Memory B cell (primary cell): ENCODE data around the gene ARHGEF38.

Experiments used
- ATAC-seq: fragments of 150-1000 bp; cut with Tn5 transposase; 2 replicates; pipeline ENCODE4 v1.10.0; 2021; ENCODE audit warnings: low read depth, mild to moderate bottlenecking, moderate library complexity
- DNase-seq, 2 donors: peaks; one replicate each; pipeline ENCODE4 v3.0.0; 2022; ENCODE audit warnings: low spot score in 2 of 2
- H3K27ac Mint-ChIP-seq: one replicate; pipeline ENCODE4 v1.8.0; 2022; ENCODE audit warnings: mild to moderate bottlenecking, moderate library complexity, mixed read lengths
- H3K27me3 Mint-ChIP-seq: one replicate; pipeline ENCODE4 v1.8.0; 2022; ENCODE audit warnings: mixed read lengths
- H3K36me3 Mint-ChIP-seq: one replicate; pipeline ENCODE4 v1.8.0; 2022; ENCODE audit warnings: mild to moderate bottlenecking, mixed read lengths
- H3K4me1 Mint-ChIP-seq: one replicate; pipeline ENCODE4 v1.8.0; 2022; ENCODE audit warnings: mixed read lengths
- H3K4me3 Mint-ChIP-seq: one replicate; pipeline ENCODE4 v1.8.0; 2022; ENCODE audit warnings: mild to moderate bottlenecking, moderate library complexity, mixed read lengths
- H3K9me3 Mint-ChIP-seq: one replicate; pipeline ENCODE4 v1.8.0; 2022; ENCODE audit warnings: mixed read lengths

The ARHGEF38 gene, protein sequence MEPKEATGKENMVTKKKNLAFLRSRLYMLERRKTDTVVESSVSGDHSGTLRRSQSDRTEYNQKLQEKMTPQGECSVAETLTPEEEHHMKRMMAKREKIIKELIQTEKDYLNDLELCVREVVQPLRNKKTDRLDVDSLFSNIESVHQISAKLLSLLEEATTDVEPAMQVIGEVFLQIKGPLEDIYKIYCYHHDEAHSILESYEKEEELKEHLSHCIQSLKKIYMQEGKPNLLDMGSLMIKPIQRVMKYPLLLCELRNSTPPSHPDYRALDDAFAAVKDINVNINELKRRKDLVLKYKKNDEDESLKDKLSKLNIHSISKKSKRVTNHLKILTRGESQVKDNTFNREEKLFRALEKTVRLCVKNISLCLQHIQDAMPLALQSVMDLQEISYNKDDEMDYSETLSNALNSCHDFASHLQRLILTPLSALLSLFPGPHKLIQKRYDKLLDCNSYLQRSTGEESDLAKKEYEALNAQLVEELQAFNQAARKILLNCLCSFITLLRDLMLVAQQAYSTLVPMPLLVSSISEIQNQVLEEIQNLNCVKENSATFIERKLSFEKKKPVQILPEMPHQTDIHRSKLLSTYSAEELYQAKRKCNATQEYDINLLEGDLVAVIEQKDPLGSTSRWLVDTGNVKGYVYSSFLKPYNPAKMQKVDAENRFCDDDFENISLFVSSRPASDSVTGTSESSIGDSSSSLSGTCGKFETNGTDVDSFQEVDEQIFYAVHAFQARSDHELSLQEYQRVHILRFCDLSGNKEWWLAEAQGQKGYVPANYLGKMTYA

DNA sequence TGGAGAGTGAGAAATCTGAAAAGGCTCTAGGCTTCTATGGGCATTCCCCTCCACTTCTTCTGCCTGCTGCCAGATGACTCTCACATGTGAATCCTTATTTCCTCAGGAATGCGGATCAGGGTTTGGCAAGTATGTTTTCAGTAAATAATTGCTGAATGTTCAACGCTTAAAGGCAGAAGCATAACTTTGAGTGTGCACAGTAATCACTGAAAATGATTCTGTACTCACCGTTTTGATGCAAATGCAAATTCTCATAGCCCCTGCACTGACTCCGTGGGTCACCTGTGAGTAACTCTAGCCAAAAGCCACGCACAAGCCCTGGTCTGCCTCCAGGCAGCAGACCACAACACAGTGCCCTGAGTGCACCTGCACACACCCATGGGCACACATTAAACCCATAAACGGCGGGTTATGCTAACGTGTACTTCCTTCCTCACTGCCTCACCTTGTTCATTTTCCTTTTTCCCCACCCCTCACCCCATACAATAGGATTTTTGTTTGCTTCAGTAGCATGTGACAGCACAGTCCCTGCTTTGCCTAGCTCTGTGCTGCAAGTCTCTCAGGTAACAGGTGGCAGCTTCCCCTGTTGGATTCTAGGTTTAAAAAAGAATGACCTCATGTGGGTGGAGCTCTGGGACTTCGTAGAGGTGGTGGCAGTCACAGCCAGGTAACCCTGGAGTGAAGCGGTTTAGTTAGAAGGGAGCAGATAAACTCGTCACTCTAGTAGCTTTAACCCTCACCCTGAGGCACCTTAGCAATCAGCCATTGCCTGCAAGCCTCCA lies at the start of gene ARHGEF38:
TSS of gene ARHGEF38 (plus strand) at position 656 of the 782 bp plus-strand sequence. CDS start 146 bp downstream, outside the sequence.
- ATAC-seq: peak; percentile 64
- DNase-seq: no peak
- Mint-ChIP-seq H3K9me3 (no peaks in the 10 kb centered on the region), H3K27me3 (no peaks in the 10 kb centered on the region), H3K36me3 (no peaks in the 10 kb centered on the region), H3K27ac (no peak within 1 kb of the TSS), H3K4me3 (no peak within 1 kb of the TSS), H3K4me1 (peaks cover 4% of the 10 kb centered on the region)

DNA sequence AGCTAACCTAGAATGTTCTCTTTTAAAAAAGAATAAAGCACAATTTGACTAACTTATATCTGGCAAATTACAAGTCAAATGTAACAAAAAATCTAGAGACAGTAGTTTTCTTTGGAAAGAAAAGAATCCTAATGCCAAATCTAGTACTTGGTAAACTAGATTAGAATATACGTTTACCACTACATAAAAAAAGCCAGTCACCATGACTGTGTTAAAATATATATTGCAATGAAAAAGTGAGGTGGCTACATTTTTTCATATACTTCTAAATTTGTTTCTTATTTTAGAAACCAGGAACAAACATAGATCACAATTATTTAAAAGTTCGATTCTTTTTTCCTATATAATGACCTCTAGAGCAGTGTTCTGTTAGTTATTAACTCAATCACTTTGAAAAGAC lies 48.9 kb upstream of the ARHGEF38 start:
- Mint-ChIP-seq H3K4me3 (no peak overlapping the region), H3K4me1 (no peaks in the 10 kb centered on the region), H3K27ac (no peak overlapping the region), H3K9me3 (no peaks in the 10 kb centered on the region), H3K27me3 (no peaks in the 10 kb centered on the region), H3K36me3 (no peaks in the 10 kb centered on the region)
- DNase-seq (no peak), ATAC-seq (no peak)

DNA sequence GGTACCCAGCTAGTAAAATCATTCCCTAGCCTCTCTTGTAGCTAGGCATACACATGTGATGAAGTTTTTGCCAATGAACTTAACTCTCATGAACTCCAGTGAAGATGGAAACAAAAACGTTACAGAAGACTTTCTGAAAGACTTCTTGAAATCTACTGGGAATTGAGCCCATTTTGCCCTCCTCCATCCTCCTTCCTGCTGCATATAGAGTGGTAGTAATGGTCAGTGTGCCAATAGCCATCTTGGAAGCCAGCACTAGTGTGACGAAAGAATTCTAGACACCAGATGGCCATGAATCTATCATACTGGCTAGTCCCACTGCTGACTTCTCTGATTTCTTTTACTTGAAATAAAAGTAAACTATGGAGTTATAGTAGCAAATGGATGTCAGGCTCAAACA lies 47.7 kb upstream of the ARHGEF38 start:
- Mint-ChIP-seq H3K27ac (no peak overlapping the region), H3K4me3 (no peak overlapping the region), H3K4me1 (peaks cover 5% of the 10 kb centered on the region), H3K9me3 (no peaks in the 10 kb centered on the region), H3K27me3 (no peaks in the 10 kb centered on the region), H3K36me3 (no peaks in the 10 kb centered on the region)
- ATAC-seq (no peak), DNase-seq (no peak)

DNA sequence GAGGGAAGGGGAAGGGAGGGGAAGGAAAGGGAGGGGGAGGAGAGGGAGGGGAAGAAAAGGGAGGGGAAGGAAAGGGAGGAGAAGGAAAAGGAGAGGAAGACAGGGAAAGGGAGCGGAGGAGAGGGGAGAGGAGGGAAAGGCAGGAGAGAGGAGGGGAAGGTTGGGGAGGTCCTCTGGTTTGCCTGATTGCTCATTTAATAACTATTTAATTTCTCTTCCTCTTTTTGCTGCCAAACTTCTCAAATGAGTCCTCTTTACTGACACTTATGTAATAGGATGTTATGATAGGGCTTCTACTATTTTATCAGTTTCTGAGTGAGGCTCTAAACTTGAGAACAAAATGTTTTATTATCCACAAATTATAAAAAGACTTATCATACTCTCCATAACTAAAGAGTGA lies 43.1 kb upstream of the ARHGEF38 start:
- Mint-ChIP-seq H3K36me3 (no peaks in the 10 kb centered on the region), H3K27ac (no peak overlapping the region), H3K4me1 (peaks cover 9% of the 10 kb centered on the region), H3K4me3 (no peak overlapping the region), H3K9me3 (peaks cover 2% of the 10 kb centered on the region), H3K27me3 (no peaks in the 10 kb centered on the region)
- ATAC-seq: peak; percentile 92
- no peak for DNase-seq

DNA sequence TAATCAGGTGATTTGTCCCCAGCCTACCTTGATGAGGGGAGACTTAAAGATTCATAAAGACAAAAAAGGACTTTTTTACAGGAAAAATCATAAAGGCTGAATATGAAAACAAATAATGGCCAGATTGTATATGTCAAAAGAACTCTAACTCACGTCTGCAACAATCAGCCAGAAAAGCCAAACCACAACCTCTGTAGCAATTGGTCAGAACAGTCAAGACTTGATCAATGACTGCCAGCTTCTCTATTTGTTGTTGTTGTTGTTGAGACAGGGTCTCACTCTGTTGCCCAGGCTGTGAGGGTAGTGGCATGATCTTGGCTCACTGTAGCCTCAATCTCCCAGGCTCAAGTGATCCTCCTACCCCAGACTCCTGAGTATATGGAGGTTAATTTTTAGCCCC lies 42.7 kb upstream of the ARHGEF38 start:
- ATAC-seq (no peak), DNase-seq (no peak)
- Mint-ChIP-seq H3K27me3 (no peaks in the 10 kb centered on the region), H3K27ac (no peak overlapping the region), H3K4me3 (no peak overlapping the region), H3K9me3 (peaks cover 2% of the 10 kb centered on the region), H3K36me3 (no peaks in the 10 kb centered on the region), H3K4me1 (peaks cover 9% of the 10 kb centered on the region)

DNA sequence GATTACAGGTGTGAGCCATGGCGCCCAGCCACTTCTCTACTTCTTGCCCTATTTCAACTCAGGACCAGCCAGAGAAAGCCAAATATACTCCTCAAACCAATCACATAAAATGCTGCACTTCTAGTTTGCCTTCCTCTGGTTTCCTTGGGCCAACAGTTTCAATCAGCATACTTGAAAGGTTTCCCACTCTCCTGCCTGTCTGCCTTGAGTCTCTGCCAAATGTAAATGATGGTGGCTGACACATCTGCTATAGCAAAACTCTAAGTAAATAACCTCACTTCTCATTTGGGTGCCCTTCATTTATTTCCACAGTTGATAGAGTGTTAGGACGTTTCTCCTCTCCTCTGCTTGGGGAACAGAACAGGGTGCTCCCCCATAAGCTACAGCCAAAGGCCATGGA lies 42.2 kb upstream of the ARHGEF38 start:
- H3K9me3 Mint-ChIP-seq: peaks cover 2% of the 10 kb centered on the region
- peaks cover 9% of the 10 kb centered on the region for H3K4me1 Mint-ChIP-seq
- no peaks in the 10 kb centered on the region for H3K27me3 Mint-ChIP-seq

DNA sequence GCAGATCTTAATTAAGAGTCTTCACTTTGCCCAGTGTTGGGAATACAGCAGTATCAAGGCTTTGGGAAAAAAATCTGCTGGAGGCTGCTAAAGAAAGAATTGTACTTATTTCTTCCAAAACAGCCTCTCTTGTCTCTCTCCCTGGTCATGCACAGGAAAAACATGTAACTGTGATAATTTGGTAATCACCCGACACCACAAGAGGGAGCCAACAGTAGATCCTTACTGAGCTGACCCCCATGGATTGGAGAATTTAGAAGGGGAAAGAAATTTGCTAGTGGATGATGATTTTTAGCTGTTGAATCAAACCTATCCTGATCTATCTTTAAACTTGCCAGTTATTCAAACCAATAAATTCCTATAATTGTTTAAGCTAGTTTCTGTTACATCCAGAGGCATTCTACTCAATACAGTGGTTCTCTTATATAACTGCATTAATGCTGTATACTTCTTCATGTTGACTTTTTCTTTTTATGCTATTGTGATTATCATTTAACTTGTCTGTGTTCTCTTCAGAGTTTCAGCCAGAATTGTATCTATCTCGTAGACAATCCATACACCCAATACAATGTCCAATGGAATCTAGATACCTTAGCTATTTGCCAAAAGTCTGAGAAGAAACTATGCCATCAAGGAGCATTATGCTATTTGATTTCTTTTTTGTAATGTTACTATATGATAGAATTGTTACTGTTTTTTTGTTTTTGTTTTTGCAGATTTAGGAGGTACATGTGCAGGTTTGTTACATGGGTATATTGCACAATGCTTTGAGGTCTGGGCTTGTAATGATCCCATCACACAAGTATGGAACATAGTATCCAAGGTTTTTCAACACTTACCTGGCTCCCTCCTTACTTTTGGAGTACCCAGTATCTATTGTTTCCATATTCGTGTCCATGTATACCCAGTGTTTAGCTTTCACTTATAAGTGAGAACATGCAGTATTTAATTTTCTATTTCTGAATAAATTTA lies 31.3 kb upstream of the ARHGEF38 start:
- no peaks in the 10 kb centered on the region for H3K27me3 Mint-ChIP-seq
- H3K9me3 Mint-ChIP-seq: no peaks in the 10 kb centered on the region
- ATAC-seq (peak; percentile 75), DNase-seq (peak in 1 of 2 donors; percentile 29)
- H3K27ac Mint-ChIP-seq: no peak overlapping the region
- no peaks in the 10 kb centered on the region for H3K4me1 Mint-ChIP-seq
- H3K4me3 Mint-ChIP-seq: no peak overlapping the region
- no peaks in the 10 kb centered on the region for H3K36me3 Mint-ChIP-seq

More for the DNA sequence above, 42.2 kb upstream of the ARHGEF38 start:
- Mint-ChIP-seq H3K4me3 (no peak overlapping the region), H3K36me3 (no peaks in the 10 kb centered on the region), H3K27ac (no peak overlapping the region)
- DNase-seq: no peak
- no peak for ATAC-seq

DNA sequence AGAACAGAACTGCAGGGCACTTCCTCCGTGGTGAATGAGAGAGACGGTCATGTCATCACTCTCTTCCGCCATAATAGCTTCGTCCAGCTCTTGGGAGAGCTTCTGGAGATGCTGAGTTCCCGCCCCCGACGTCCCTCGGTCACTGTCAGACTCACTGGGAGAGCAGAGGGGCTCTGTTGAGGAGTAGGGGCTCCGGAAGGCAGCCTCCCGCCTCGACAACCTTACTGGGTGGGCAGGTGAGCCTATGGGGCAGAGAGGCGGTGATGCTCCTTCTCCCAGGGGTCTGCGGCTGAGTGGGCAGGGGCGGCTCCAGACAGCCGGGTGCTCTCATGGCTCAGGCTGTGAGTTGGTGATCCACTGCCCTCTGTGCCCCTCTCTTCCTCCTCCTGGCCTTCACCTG lies 25.8 kb upstream of the ARHGEF38 start:
- DNase-seq (no peak), ATAC-seq (no peak)
- Mint-ChIP-seq H3K36me3 (no peaks in the 10 kb centered on the region), H3K27ac (no peak overlapping the region), H3K4me3 (no peak overlapping the region), H3K27me3 (peaks cover 12% of the 10 kb centered on the region), H3K9me3 (no peaks in the 10 kb centered on the region), H3K4me1 (no peaks in the 10 kb centered on the region)

DNA sequence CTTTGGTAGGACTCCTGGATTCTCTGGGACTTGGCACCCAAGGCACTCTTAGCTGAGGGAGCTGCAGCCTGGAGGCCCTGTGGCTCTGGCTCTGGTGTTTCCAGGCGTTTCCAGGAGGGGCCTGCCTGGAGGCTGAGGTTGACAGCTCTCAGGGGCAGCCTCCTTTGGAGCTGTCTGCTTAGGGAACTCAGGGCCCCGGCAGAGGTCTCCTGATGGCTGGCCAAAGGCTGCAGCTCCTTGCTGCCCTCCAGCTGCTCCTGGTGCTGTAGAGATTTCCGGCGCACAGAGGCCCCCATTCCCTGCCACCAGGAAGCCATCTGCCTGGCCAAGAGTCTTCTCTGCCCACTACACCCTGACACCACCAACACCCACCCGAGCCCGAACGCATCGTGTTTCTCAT lies 25.3 kb upstream of the ARHGEF38 start:
- H3K36me3 Mint-ChIP-seq: no peaks in the 10 kb centered on the region
- H3K4me1 Mint-ChIP-seq: no peaks in the 10 kb centered on the region
- no peak for DNase-seq

DNA sequence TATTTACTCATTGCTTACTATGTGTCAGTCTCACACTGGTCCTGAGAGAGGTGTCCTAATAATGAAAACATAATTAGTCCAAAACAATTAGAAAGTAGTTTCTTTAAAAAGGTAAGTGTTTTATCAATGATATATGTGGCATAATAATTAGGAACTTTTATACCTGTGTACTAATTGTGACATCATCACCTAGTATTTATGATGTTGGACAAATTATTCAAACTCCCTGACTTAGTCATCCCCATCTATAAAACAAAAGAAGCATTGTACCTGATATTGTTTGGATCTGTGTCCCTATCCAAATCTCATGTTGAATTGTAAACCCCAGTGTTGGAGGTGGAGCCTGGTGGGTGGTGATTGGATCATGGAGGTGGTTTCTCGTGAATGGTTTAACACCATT lies 15.8 kb upstream of the ARHGEF38 start:
- DNase-seq: no peak
- Mint-ChIP-seq H3K4me3 (no peak overlapping the region), H3K27me3 (peaks cover 4% of the 10 kb centered on the region), H3K4me1 (no peaks in the 10 kb centered on the region), H3K27ac (no peak overlapping the region), H3K36me3 (no peaks in the 10 kb centered on the region), H3K9me3 (no peaks in the 10 kb centered on the region)
- no peak for ATAC-seq

More for the DNA sequence above, 25.3 kb upstream of the ARHGEF38 start:
- no peak overlapping the region for H3K27ac Mint-ChIP-seq
- ATAC-seq: no peak
- H3K4me3 Mint-ChIP-seq: no peak overlapping the region
- H3K27me3 Mint-ChIP-seq: peaks cover 12% of the 10 kb centered on the region
- no peaks in the 10 kb centered on the region for H3K9me3 Mint-ChIP-seq

DNA sequence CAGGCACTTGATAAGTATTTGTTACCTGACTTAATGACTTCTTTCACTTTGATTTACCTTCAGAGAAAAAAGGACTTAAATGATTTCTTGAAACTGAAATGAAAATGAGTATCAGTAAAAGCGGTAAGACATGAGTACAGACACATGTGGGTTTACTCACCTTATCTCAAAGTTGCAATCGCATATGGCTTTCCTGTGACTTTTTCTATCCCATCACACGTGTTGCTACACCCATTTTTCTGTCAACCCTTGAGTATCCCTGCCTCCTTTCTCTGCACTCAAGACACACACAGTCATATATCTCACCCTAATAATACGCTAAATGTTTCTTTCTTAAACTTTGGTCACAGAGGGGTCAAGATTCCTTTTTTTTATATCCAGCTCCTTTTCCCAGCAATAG lies 11.0 kb upstream of the ARHGEF38 start:
- ATAC-seq: no peak
- Mint-ChIP-seq H3K4me3 (no peak overlapping the region), H3K9me3 (no peaks in the 10 kb centered on the region), H3K4me1 (no peaks in the 10 kb centered on the region), H3K36me3 (no peaks in the 10 kb centered on the region), H3K27ac (no peak overlapping the region), H3K27me3 (peaks cover 4% of the 10 kb centered on the region)
- no peak for DNase-seq

DNA sequence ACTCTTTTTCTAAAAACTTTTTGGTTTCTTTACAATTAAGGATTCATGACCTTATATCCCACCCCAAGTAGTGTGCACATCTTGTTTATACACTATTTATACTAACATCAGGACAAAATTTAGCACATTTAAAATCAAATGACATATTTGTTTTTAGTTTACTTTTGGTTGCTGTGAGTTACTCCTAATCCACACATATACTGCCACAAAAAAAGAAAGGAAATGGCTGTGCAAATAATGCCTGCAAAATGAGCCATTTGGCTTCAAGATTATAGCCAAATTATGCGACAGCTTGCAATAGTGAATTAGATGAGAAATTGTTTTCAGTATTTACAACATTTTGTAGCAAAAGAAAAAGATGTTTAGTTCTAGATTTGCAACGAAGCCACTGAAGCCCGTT lies 10.4 kb upstream of the ARHGEF38 start:
- Mint-ChIP-seq H3K4me1 (no peaks in the 10 kb centered on the region), H3K9me3 (no peaks in the 10 kb centered on the region), H3K4me3 (no peak overlapping the region), H3K27ac (no peak overlapping the region), H3K27me3 (no peaks in the 10 kb centered on the region), H3K36me3 (no peaks in the 10 kb centered on the region)
- ATAC-seq (no peak), DNase-seq (no peak)

DNA sequence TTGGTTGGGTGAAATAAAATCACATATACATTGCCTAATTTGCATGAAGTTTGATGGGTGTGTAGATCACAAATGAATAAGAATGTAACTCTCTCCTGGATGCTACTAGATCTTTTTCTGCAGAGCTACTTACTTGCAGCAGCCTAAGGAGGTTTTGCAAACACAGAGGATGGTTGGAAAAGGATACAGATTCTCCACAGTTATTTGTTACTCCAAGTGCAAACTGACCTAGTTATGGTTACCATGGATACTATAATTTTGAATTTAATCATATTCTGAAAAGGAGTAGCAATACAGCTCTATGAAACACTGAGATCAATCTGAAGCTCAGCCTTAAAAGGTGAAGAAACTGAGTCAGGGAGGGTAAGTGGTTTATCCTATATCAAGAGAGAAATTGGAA lies 9.1 kb upstream of the ARHGEF38 start:
- H3K36me3 Mint-ChIP-seq: no peaks in the 10 kb centered on the region
- no peak overlapping the region for H3K4me3 Mint-ChIP-seq
- no peaks in the 10 kb centered on the region for H3K27me3 Mint-ChIP-seq
- H3K27ac Mint-ChIP-seq: no peak overlapping the region
- H3K9me3 Mint-ChIP-seq: no peaks in the 10 kb centered on the region
- H3K4me1 Mint-ChIP-seq: no peaks in the 10 kb centered on the region
- DNase-seq (no peak), ATAC-seq (no peak)
